ENCODE data around the gene UCMA. TPM values are rescaled to one million over a fixed set of nuclear protein-coding genes. Genes with fewer than 3 reads are reported as not detected.

Gene UCMA
- total RNA-seq, 2 experiments from 2014 or later, result not detected

DNA sequence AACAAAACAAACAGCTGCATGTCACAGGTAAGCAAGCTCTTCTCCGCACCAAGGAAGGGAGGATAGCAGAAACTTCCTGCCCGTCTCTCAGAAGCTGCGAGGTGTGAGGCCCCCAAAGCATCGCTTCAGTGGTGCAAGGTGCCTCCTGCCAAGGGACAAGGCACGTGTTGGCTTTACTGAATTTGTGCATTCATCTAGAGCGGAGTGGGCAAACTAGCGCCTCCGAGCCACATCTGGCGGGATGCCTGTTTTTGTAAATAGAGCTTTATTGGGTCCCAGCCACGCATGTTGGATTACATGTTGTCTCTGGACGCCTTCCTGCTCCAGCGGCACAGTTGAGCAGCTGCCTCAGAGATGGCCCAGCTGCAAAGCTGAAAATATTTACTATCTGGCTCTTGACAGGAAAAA, 38.0 kb upstream of the UCMA start:
- Histone ChIP-seq H3K4me3 (ENCODE audit: low read depth, low read length, poor library complexity, severe bottlenecking) (peak overlapping the region; percentile 41), H3K36me3 (ENCODE audit: insufficient read depth, low read length) (no peaks in the 10 kb centered on the region), H3K9me3 (ENCODE audit: low read length) (no peaks in the 10 kb centered on the region), H3K27ac (ENCODE audit: low read depth, low read length, poor library complexity, severe bottlenecking) (peak overlapping the region; percentile 97), H4K20me1 (ENCODE audit: insufficient read depth, low read length) (no peaks in the 10 kb centered on the region), H3K4me2 (ENCODE audit: low read length) (peak overlapping the region; percentile 64), H3K4me1 (ENCODE audit: insufficient read depth, low read length, poor library complexity, severe bottlenecking) (peaks cover 50% of the 10 kb centered on the region), H2AFZ (ENCODE audit: low read length) (peak overlapping the region; percentile 75; the same call in 1 of the 2 replicates), H3K9me2 (ENCODE audit: insufficient read depth, low read length) (no peaks in the 10 kb centered on the region), H3K79me2 (ENCODE audit: insufficient read depth, low read depth, low read length) (no peaks in the 10 kb centered on the region)
- ChIA-PET CTCF (ENCODE audit: unreplicated experiment) (interaction anchor here (1.3 kb wide), 1 partner anchor 30 kb away, joined by 5 read pairs; no protein-coding TSS in a partner anchor), POLR2A (interaction anchor here (0.5 to 2.5 kb wide), 11 partner anchors 10 to 1586 kb away, joined by 3 to 11 read pairs (median 4); partner anchors contain the start of gene PHYH)
- BruUV-seq (replicated peaks), result no TSS peak
- intact Hi-C loops (cut with micrococcal nuclease; ENCODE audit: unreplicated experiment), result loop anchor here (2.0 kb wide), 1 partner anchor 75 kb away; no protein-coding TSS in a partner anchor
- DNase-seq (ENCODE audit: low spot score), result peak; percentile 94
- TF ChIP-seq, protein P1, sequence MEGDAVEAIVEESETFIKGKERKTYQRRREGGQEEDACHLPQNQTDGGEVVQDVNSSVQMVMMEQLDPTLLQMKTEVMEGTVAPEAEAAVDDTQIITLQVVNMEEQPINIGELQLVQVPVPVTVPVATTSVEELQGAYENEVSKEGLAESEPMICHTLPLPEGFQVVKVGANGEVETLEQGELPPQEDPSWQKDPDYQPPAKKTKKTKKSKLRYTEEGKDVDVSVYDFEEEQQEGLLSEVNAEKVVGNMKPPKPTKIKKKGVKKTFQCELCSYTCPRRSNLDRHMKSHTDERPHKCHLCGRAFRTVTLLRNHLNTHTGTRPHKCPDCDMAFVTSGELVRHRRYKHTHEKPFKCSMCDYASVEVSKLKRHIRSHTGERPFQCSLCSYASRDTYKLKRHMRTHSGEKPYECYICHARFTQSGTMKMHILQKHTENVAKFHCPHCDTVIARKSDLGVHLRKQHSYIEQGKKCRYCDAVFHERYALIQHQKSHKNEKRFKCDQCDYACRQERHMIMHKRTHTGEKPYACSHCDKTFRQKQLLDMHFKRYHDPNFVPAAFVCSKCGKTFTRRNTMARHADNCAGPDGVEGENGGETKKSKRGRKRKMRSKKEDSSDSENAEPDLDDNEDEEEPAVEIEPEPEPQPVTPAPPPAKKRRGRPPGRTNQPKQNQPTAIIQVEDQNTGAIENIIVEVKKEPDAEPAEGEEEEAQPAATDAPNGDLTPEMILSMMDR (conservative IDR thresholded peaks at IDR 0.05; ENCODE audit: low read length), result no peak
- TF ChIP-seq EZH2phosphoT487 (IDR thresholded peaks at IDR 0.05; ENCODE audit: borderline replicate concordance, low read depth, low read length), result no peak

DNA sequence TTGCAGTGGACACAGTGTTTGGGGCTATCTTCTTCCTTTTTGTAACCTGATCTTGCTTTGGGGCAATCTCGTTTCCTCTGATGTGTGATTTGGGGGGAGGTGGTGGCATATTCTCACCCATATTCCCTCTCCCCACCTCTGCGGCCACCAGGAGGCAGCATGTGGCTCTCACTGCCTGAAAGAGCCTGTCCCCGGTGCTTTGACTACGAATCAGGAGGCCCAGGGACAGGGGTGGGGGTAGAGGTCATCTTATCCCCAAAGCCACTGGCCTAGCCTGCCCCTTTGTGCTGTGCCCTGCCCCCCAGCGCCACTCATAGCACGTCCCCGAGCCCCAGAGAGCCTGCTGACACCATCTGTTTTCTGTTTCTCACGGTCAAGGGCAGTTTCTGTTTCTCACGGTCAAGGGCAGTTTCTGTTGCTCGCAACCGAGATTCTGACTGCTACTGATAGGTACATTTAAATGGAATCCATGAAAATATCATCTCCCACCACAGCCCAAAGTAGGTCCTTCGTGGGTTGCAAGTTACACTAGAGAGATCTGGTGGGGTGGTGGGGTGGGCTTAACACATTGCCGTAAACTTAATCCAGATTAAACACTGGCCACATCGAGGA, 37.5 kb upstream of the UCMA start:
- POLR2A ChIA-PET, result interaction anchor here (0.5 to 2.5 kb wide), 8 partner anchors 16 to 1482 kb away, joined by 3 to 11 read pairs (median 5); partner anchors contain the start of gene PHYH
- BruUV-seq (replicated peaks), result no TSS peak
- intact Hi-C loops (cut with micrococcal nuclease; ENCODE audit: unreplicated experiment), result loop anchor here (1.0 to 2.0 kb wide), 2 partner anchors 31 to 75 kb away; no protein-coding TSS in a partner anchor
- Histone ChIP-seq H3K4me3 (ENCODE audit: low read depth, low read length, poor library complexity, severe bottlenecking) (peak overlapping the region; percentile 41), H3K36me3 (ENCODE audit: insufficient read depth, low read length) (no peaks in the 10 kb centered on the region), H3K9me2 (ENCODE audit: insufficient read depth, low read length) (no peaks in the 10 kb centered on the region), H3K27ac (ENCODE audit: low read depth, low read length, poor library complexity, severe bottlenecking) (peak overlapping the region; percentile 97), H4K20me1 (ENCODE audit: insufficient read depth, low read length) (no peaks in the 10 kb centered on the region), H3K4me2 (ENCODE audit: low read length) (peak overlapping the region; percentile 64), H3K4me1 (ENCODE audit: insufficient read depth, low read length, poor library complexity, severe bottlenecking) (peaks cover 50% of the 10 kb centered on the region), H3K9me3 (ENCODE audit: low read length) (no peaks in the 10 kb centered on the region), H2AFZ (ENCODE audit: low read length) (peak overlapping the region; percentile 75), H3K79me2 (ENCODE audit: insufficient read depth, low read depth, low read length) (no peaks in the 10 kb centered on the region)
- CTCF ChIA-PET (ENCODE audit: unreplicated experiment), result no interaction called here
- DNase-seq (ENCODE audit: low spot score), result peak; percentile 78
- no peak for TF ChIP-seq EZH2phosphoT487 (IDR thresholded peaks at IDR 0.05; ENCODE audit: borderline replicate concordance, low read depth, low read length)
- TF ChIP-seq, protein P1 (conservative IDR thresholded peaks at IDR 0.05; ENCODE audit: low read length), result peak; percentile 81
